Prostate gland (tissue), 2 donors: Measurements from ENCODE around the gene PFKFB3. TPM values are rescaled to one million over a fixed set of nuclear protein-coding genes. Genes with fewer than 3 reads are reported as not detected.

Experiments used
- DNase-seq: peaks from one replicate; pipeline ENCODE4 v3.0.0-alpha.2; 2019; ENCODE audit warnings: low spot score
- H3K27ac ChIP-seq, 2 donors: fragments of 200-600 bp; sonication (generic); 2 replicates each; pipeline ENCODE4 v1.5.1; 2017 to 2019
- H3K27me3 ChIP-seq: fragments of 200-600 bp; sonication (generic); replicated peaks from 2 replicates; pipeline ENCODE4 v1.5.1; 2019; ENCODE audit not compliant: insufficient read depth
- H3K36me3 ChIP-seq, 2 donors: fragments of 200-600 bp; sonication (generic); 1 replicate in 1 of 2; 2 replicates in 1 of 2; pipeline versions ENCODE4 v1.5.1 to v1.8.1; 2017 to 2019
- H3K4me1 ChIP-seq: fragments of 200-600 bp; sonication (generic); replicated peaks from 2 replicates; pipeline ENCODE4 v1.5.1; 2019
- H3K4me3 ChIP-seq, 2 donors: fragments of 200-600 bp; sonication (generic); 2 replicates each; pipeline ENCODE4 v1.5.1; 2017 to 2019
- H3K9me3 ChIP-seq: fragments of 200-600 bp; sonication (generic); 2 replicates; pipeline ENCODE4 v1.5.1; 2017
- CTCF ChIP-seq, 4 experiments: fragments of 200-600 bp in 2 of 4; fragments of 450-650 bp in 2 of 4; sonication (generic) in 2 of 4; IDR thresholded peaks; 1 replicate in 3 of 4; 2 replicates in 1 of 4; pipeline ENCODE4 v1.5.1; 2016 to 2019; ENCODE audit warnings: antibody characterized with exemption in 4 of 4, mild to moderate bottlenecking in 2 of 4, moderate library complexity in 2 of 4
- POLR2A ChIP-seq: fragments of 450-650 bp; IDR thresholded peaks from one replicate; pipeline ENCODE4 v1.6.1; 2016; ENCODE audit warnings: antibody characterized with exemption, mild to moderate bottlenecking
- POLR2AphosphoS5 ChIP-seq: sonication (generic); formaldehyde crosslinking; IDR thresholded peaks from one replicate; pipeline ENCODE4 v1.6.1; 2017; ENCODE audit warnings: antibody characterized with exemption
- WGBS: methylation state at CpG from one replicate; pipeline ENCODE4 v1.1.5; 2018; 5-methylcytosine and 5-hydroxymethylcytosine counted together
- intact Hi-C: fragments of 100-400 bp; cut with DNase I; formaldehyde crosslinking; loops from one replicate; pipeline ENCODE4 v1.14.2; 2022
- total RNA-seq, 2 donors: library from RNA; depleted of rRNA; stranded (reverse); fragments of >200 nt; gene quantifications; one replicate each; pipeline ENCODE4 v1.1.0, GENCODE V29; 2016

The PFKFB3 gene
- total RNA-seq, 2 donors from 2014 or later, result 24.3 to 52.7 TPM

- no peaks in the 10 kb centered on the region for H3K27me3 ChIP-seq
- intact Hi-C loops, result no loop called here
- TF ChIP-seq POLR2AphosphoS5 (no peak), CTCF (IDR thresholded peaks at IDR 0.05) (no peak)
- no peak overlapping the region for H3K4me3 ChIP-seq
- no peaks in the 10 kb centered on the region for H3K4me1 ChIP-seq
- WGBS, result 86% methylated on average over 22 of the region's 22 CpGs
- no peaks in the 10 kb centered on the region for H3K36me3 ChIP-seq
- H3K9me3 ChIP-seq, result no peaks in the 10 kb centered on the region
- H3K27ac ChIP-seq, result no peak overlapping the region
- DNase-seq, result no peak
Observed at GRCh38 chr10:6174201-6174874, 28.4 kb upstream of the PFKFB3 start.

GRCh38 chr10:6175329-6176055, 27.2 kb upstream of the PFKFB3 start:
- Histone ChIP-seq H3K27ac (no peak overlapping the region), H3K9me3 (no peaks in the 10 kb centered on the region), H3K4me3 (no peak overlapping the region), H3K36me3 (no peaks in the 10 kb centered on the region), H3K4me1 (no peaks in the 10 kb centered on the region), H3K27me3 (no peaks in the 10 kb centered on the region)
- 80% methylated on average over 16 of the region's 16 CpGs for WGBS
- no peak for DNase-seq
- intact Hi-C loops, result no loop called here
- TF ChIP-seq POLR2AphosphoS5 (no peak), POLR2A (no peak), CTCF (IDR thresholded peaks at IDR 0.05) (no peak)

- Histone ChIP-seq H3K27ac (no peak overlapping the region), H3K9me3 (no peaks in the 10 kb centered on the region), H3K36me3 (no peaks in the 10 kb centered on the region), H3K4me3 (no peak overlapping the region), H3K27me3 (no peaks in the 10 kb centered on the region), H3K4me1 (no peaks in the 10 kb centered on the region)
- no peak for DNase-seq
- no peak for TF ChIP-seq POLR2AphosphoS5
- TF ChIP-seq CTCF (IDR thresholded peaks at IDR 0.05), result no peak
- no peak for TF ChIP-seq POLR2A
- intact Hi-C loops, result no loop called here
- WGBS, result 28% methylated on average over 8 of the region's 8 CpGs
Observed at GRCh38 chr10:6176691-6177231, 26.0 kb upstream of the PFKFB3 start.

GRCh38 chr10:6177880-6178281, 24.9 kb upstream of the PFKFB3 start:
- H3K4me1 ChIP-seq, result no peaks in the 10 kb centered on the region
- no peak for DNase-seq
- H3K4me3 ChIP-seq, result no peak overlapping the region
- H3K9me3 ChIP-seq, result no peaks in the 10 kb centered on the region
- WGBS, result 90% methylated on average over 8 of the region's 9 CpGs
- TF ChIP-seq POLR2A (no peak), CTCF (IDR thresholded peaks at IDR 0.05) (no peak), POLR2AphosphoS5 (no peak)
- H3K27ac ChIP-seq, result no peak overlapping the region
- H3K27me3 ChIP-seq, result no peaks in the 10 kb centered on the region
- no peaks in the 10 kb centered on the region for H3K36me3 ChIP-seq
- intact Hi-C loops, result no loop called here
